H9 (cell line): ENCODE results near the gene EEF1G. TPM values are rescaled to one million over a fixed set of nuclear protein-coding genes. Genes with fewer than 3 reads are reported as not detected.

Experiments used
- DNase-seq: peaks from one replicate; pipeline ENCODE4 v3.0.0-alpha.2; 2017
- H2AFZ ChIP-seq: one replicate; pipeline ENCODE4 v1.6.1; 2013; ENCODE audit warnings: mild to moderate bottlenecking, low read length, control low read depth, moderate library complexity
- H2AK5ac ChIP-seq: 2 replicates; pipeline ENCODE4 v1.6.1; 2013; ENCODE audit warnings: low read length, control low read depth, mixed read lengths; ENCODE audit not compliant: insufficient read length
- H2BK120ac ChIP-seq: one replicate; pipeline ENCODE4 v1.6.1; 2013; ENCODE audit warnings: low read depth, mild to moderate bottlenecking, low read length, control low read depth, inconsistent platforms; ENCODE audit not compliant: poor library complexity, severe bottlenecking
- H2BK12ac ChIP-seq: 2 replicates; pipeline ENCODE4 v1.6.1; 2013; ENCODE audit warnings: low read length, control low read depth, mixed read lengths, low read depth; ENCODE audit not compliant: insufficient read length
- H2BK15ac ChIP-seq: 2 replicates; pipeline ENCODE4 v1.6.1; 2013; ENCODE audit warnings: low read depth, low read length, control low read depth
- H2BK20ac ChIP-seq: one replicate; pipeline ENCODE4 v1.6.1; 2013; ENCODE audit warnings: low read depth, mild to moderate bottlenecking, low read length, control low read depth, inconsistent platforms; ENCODE audit not compliant: poor library complexity, severe bottlenecking
- H2BK5ac ChIP-seq: 2 replicates; pipeline ENCODE4 v1.6.1; 2013; ENCODE audit warnings: low read length, control low read depth, mixed read lengths; ENCODE audit not compliant: insufficient read length
- H3K14ac ChIP-seq: 2 replicates; pipeline ENCODE4 v1.6.1; 2013; ENCODE audit warnings: low read length, control low read depth; ENCODE audit not compliant: insufficient read depth
- H3K18ac ChIP-seq: 2 replicates; pipeline ENCODE4 v1.6.1; 2013; ENCODE audit warnings: low read depth, mild to moderate bottlenecking, mixed read lengths, low read length, control low read depth; ENCODE audit not compliant: insufficient read length
- H3K23ac ChIP-seq: 2 replicates; pipeline ENCODE4 v1.6.1; 2013; ENCODE audit warnings: low read length, control low read depth, mixed read lengths, low read depth; ENCODE audit not compliant: insufficient read length
- H3K23me2 ChIP-seq: 2 replicates; pipeline ENCODE4 v1.6.1; 2013; ENCODE audit warnings: low read depth, mild to moderate bottlenecking, mixed read lengths, low read length, control low read depth; ENCODE audit not compliant: insufficient read length, poor library complexity, severe bottlenecking
- H3K27ac ChIP-seq: 2 replicates; pipeline ENCODE4 v1.5.1; 2013; ENCODE audit warnings: low read length, control low read depth, mixed read lengths, low read depth; ENCODE audit not compliant: insufficient read length
- H3K27me3 ChIP-seq: 2 replicates; pipeline ENCODE4 v1.6.1; 2013; ENCODE audit warnings: low read length, control low read depth, inconsistent platforms; ENCODE audit not compliant: insufficient read depth
- H3K4ac ChIP-seq: 2 replicates; pipeline ENCODE4 v1.6.1; 2013; ENCODE audit warnings: low read depth, mild to moderate bottlenecking, control low read depth, inconsistent platforms, low read length, moderate library complexity
- H3K4me1 ChIP-seq: 2 replicates; pipeline ENCODE4 v1.6.1; 2013; ENCODE audit warnings: low read length, control low read depth, inconsistent platforms; ENCODE audit not compliant: insufficient read depth
- H3K4me2 ChIP-seq: 2 replicates; pipeline ENCODE4 v1.6.1; 2013; ENCODE audit warnings: low read length, control low read depth, mixed read lengths; ENCODE audit not compliant: insufficient read length, insufficient read depth
- H3K56ac ChIP-seq: 2 replicates; pipeline ENCODE4 v1.6.1; 2013; ENCODE audit warnings: low read depth, mild to moderate bottlenecking, mixed read lengths, low read length, control low read depth; ENCODE audit not compliant: insufficient read length
- H3K79me1 ChIP-seq: 2 replicates; pipeline ENCODE4 v1.6.1; 2013; ENCODE audit warnings: low read depth, mild to moderate bottlenecking, moderate library complexity, low read length, control low read depth, inconsistent platforms; ENCODE audit not compliant: insufficient read depth, poor library complexity, severe bottlenecking
- H3K79me2 ChIP-seq: 2 replicates; pipeline ENCODE4 v1.6.1; 2013; ENCODE audit warnings: low read length, control low read depth, inconsistent platforms; ENCODE audit not compliant: insufficient read depth
- H3K9ac ChIP-seq: 2 replicates; pipeline ENCODE4 v1.6.1; 2013; ENCODE audit warnings: low read length, control low read depth, mixed read lengths; ENCODE audit not compliant: insufficient read length; ENCODE audit errors: extremely low read depth
- H3K9me3 ChIP-seq: one replicate; pipeline ENCODE4 v1.6.1; 2013; ENCODE audit warnings: low read depth, low read length, inconsistent platforms; ENCODE audit not compliant: control insufficient read depth
- H3T11ph ChIP-seq: one replicate; pipeline ENCODE4 v1.6.1; 2013; ENCODE audit warnings: mild to moderate bottlenecking, low read length, control low read depth, inconsistent platforms
- H4K20me1 ChIP-seq: one replicate; pipeline ENCODE4 v1.6.1; 2013; ENCODE audit not compliant: control insufficient read depth, insufficient read length, insufficient read depth
- H4K5ac ChIP-seq: 2 replicates; pipeline ENCODE4 v1.6.1; 2013; ENCODE audit warnings: low read depth, mild to moderate bottlenecking, mixed read lengths, low read length, control low read depth; ENCODE audit not compliant: insufficient read length
- H4K8ac ChIP-seq: replicated peaks from 2 replicates; pipeline ENCODE4 v1.6.1; 2013; ENCODE audit warnings: low read length, control low read depth, mixed read lengths, low read depth; ENCODE audit not compliant: insufficient read length
- H4K91ac ChIP-seq: 2 replicates; pipeline ENCODE4 v1.6.1; 2013; ENCODE audit warnings: low read depth, mild to moderate bottlenecking, moderate library complexity, mixed read lengths, low read length, control low read depth; ENCODE audit not compliant: insufficient read length
- H3K27ac Mint-ChIP-seq, 3 experiments: 2 replicates in 2 of 3; 3 replicates in 1 of 3; pipeline ENCODE4 v1.8.0; 2020 to 2021; ENCODE audit warnings: mixed read lengths in 3 of 3, mild to moderate bottlenecking in 1 of 3, moderate library complexity in 1 of 3
- H3K27me3 Mint-ChIP-seq: 2 replicates; pipeline ENCODE4 v1.8.0; 2021; ENCODE audit warnings: low read depth, mild to moderate bottlenecking, moderate library complexity, mixed read lengths
- H3K36me3 Mint-ChIP-seq, 3 experiments: 2 replicates in 2 of 3; 3 replicates in 1 of 3; pipeline ENCODE4 v1.8.0; 2020 to 2021; ENCODE audit warnings: low read depth in 3 of 3, mixed read lengths in 3 of 3; ENCODE audit not compliant: insufficient read depth in 1 of 3
- H3K4me1 Mint-ChIP-seq, 2 experiments: 2 replicates each; pipeline ENCODE4 v1.8.0; 2020; ENCODE audit warnings: mixed read lengths in 2 of 2
- H3K4me3 Mint-ChIP-seq, 2 experiments: 2 replicates in 1 of 2; 3 replicates in 1 of 2; pipeline ENCODE4 v1.8.0; 2020 to 2021; ENCODE audit warnings: mild to moderate bottlenecking in 2 of 2, mixed read lengths in 2 of 2, moderate library complexity in 1 of 2
- H3K9me3 Mint-ChIP-seq, 2 experiments: 2 replicates in 1 of 2; 3 replicates in 1 of 2; pipeline ENCODE4 v1.8.0; 2020; ENCODE audit warnings: mild to moderate bottlenecking in 2 of 2, mixed read lengths in 2 of 2, moderate library complexity in 1 of 2
- WGBS: extraction: QIAGEN DNeasy Blood & Tissue Kit; methylation state at CpG from one replicate; pipeline ENCODE4 v1.1.7; 2013; ENCODE audit warnings: missing lambda C conversion rate, low lambda C conversion rate, mixed read lengths; ENCODE audit not compliant: insufficient read length; ENCODE audit errors: extremely low coverage; 5-methylcytosine and 5-hydroxymethylcytosine counted together
- total RNA-seq: library from RNA; stranded (reverse); gene quantifications from 2 replicates; pipeline ENCODE4 v1.2.1, GENCODE V29; 2021
- TF ChIP-seq, protein P1 (sequence below): fragments of 200-600 bp; sonication (generic); conservative IDR thresholded peaks from 3 replicates; pipeline ENCODE4 v1.8.0; 2021; ENCODE audit warnings: antibody characterized with exemption, mild to moderate bottlenecking

Gene EEF1G
- total RNA-seq, 1 experiment from 2014 or later, result 1,790 TPM

DNA sequence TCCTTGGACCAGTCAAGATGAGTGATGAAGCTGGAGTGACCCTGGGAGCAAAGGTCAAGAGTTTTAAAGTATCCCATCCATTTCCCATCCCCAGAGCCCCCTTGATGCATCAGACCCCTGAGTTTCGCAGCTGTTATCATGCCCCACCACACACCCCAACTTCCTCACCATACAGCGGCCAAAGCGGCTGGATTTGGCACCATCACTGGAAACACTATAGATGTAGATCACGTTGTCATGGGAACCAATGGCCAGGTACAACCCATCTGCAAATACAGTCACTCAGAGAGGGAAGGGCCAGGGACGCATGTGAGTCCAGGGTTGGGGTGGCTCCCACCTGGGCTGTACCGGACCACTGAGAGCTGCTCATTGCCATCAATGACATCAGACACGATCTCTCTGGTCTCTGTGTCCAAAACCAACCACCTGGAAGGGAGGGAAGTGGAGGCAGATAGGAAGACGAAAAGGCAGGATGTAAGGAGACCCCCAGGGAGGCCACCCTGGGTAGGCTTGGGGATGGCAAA lies 30.1 kb upstream of the EEF1G start:
- Histone ChIP-seq H3K23ac (no peak overlapping the region), H2BK5ac (no peak overlapping the region), H2BK15ac (no peak overlapping the region), H3K14ac (no peak overlapping the region), H4K8ac (no peak overlapping the region), H2AK5ac (no peak overlapping the region), H3K79me1 (no peaks in the 10 kb centered on the region), H3K4me1 (peaks cover 8% of the 10 kb centered on the region), H3K9me3 (no peaks in the 10 kb centered on the region), H4K91ac (no peak overlapping the region), H3T11ph (no peak overlapping the region), H3K23me2 (peaks cover 4% of the 10 kb centered on the region), H2AFZ (no peak overlapping the region), H2BK20ac (no peak overlapping the region), H3K27ac (no peak overlapping the region), H3K27me3 (peaks cover 12% of the 10 kb centered on the region; the same call in 1 of the 2 replicates), H2BK120ac (no peak overlapping the region), H3K9ac (no peak overlapping the region), H3K79me2 (no peaks in the 10 kb centered on the region; the same call in 1 of the 2 replicates), H3K18ac (no peak overlapping the region), H3K56ac (no peak overlapping the region), H4K20me1 (peaks cover 2% of the 10 kb centered on the region), H4K5ac (no peak overlapping the region), H3K4me2 (no peak overlapping the region), H2BK12ac (no peak overlapping the region), H3K4ac (no peak overlapping the region)
- Mint-ChIP-seq H3K4me3 (peak overlapping the region; percentile 90 to 93; a peak in 3 of 5 replicates), H3K27me3 (peaks cover 32% of the 10 kb centered on the region), H3K36me3 (peaks cover 24 to 39% (median 24%) of the 10 kb centered on the region in 3 experiments), H3K4me1 (peaks cover 50 to 70% of the 10 kb centered on the region in 2 experiments), H3K9me3 (no peaks in the 10 kb centered on the region), H3K27ac (no peak overlapping the region)
- TF ChIP-seq, protein P1, sequence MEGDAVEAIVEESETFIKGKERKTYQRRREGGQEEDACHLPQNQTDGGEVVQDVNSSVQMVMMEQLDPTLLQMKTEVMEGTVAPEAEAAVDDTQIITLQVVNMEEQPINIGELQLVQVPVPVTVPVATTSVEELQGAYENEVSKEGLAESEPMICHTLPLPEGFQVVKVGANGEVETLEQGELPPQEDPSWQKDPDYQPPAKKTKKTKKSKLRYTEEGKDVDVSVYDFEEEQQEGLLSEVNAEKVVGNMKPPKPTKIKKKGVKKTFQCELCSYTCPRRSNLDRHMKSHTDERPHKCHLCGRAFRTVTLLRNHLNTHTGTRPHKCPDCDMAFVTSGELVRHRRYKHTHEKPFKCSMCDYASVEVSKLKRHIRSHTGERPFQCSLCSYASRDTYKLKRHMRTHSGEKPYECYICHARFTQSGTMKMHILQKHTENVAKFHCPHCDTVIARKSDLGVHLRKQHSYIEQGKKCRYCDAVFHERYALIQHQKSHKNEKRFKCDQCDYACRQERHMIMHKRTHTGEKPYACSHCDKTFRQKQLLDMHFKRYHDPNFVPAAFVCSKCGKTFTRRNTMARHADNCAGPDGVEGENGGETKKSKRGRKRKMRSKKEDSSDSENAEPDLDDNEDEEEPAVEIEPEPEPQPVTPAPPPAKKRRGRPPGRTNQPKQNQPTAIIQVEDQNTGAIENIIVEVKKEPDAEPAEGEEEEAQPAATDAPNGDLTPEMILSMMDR, result no peak
- WGBS, result no CpG with 5 or more reads among the region's 8 CpGs
- DNase-seq, result no peak
